Fibroblast of lung (primary cell): ENCODE results near the gene ATPAF2. TPM values are rescaled to one million over a fixed set of nuclear protein-coding genes. Genes with fewer than 3 reads are reported as not detected.

Source experiments
- DNase-seq, 2 donors: peaks; one replicate each; pipeline versions ENCODE4 v3.0.0 to v3.0.0-alpha.2; 2010; ENCODE audit warnings: low read depth in 2 of 2
- H2AFZ ChIP-seq: 2 replicates; pipeline ENCODE4 v1.5.1; 2012; ENCODE audit warnings: low read length, control low read depth, inconsistent platforms
- H3K27ac ChIP-seq: 2 replicates; pipeline ENCODE4 v1.5.1; 2011; ENCODE audit warnings: low read length, control low read depth; ENCODE audit not compliant: insufficient read depth
- H3K27me3 ChIP-seq: 2 replicates; pipeline ENCODE4 v1.5.1; 2011; ENCODE audit warnings: mild to moderate bottlenecking, low read length; ENCODE audit not compliant: control insufficient read depth, insufficient read depth
- H3K36me3 ChIP-seq: 2 replicates; pipeline ENCODE4 v1.5.1; 2011; ENCODE audit warnings: low read length; ENCODE audit not compliant: control insufficient read depth, insufficient read depth
- H3K4me1 ChIP-seq: 2 replicates; pipeline ENCODE4 v1.5.1; 2011; ENCODE audit warnings: low read length; ENCODE audit not compliant: control insufficient read depth, insufficient read depth; ENCODE audit errors: extremely low read depth
- H3K4me2 ChIP-seq: 2 replicates; pipeline ENCODE4 v1.5.1; 2011; ENCODE audit warnings: low read length, control low read depth; ENCODE audit not compliant: insufficient read depth; ENCODE audit errors: extremely low read depth
- H3K4me3 ChIP-seq, 4 experiments: fragments of 200-600 bp in 1 of 4; sonication (generic) in 1 of 4; replicated peaks in 1 of 4; 2 replicates each; pipeline ENCODE4 v1.5.1; 2011 to 2016; ENCODE audit warnings: low read length in 4 of 4, low read depth in 3 of 4, mild to moderate bottlenecking in 3 of 4, control low read depth in 2 of 4, inconsistent platforms in 1 of 4, mixed read lengths in 1 of 4; ENCODE audit not compliant: insufficient read depth in 1 of 4; ENCODE audit errors: control extremely low read depth in 1 of 4
- H3K79me2 ChIP-seq: 2 replicates; pipeline ENCODE4 v1.5.1; 2012; ENCODE audit warnings: mild to moderate bottlenecking, low read length, inconsistent platforms; ENCODE audit not compliant: control insufficient read depth, insufficient read depth
- H3K9ac ChIP-seq: 2 replicates; pipeline ENCODE4 v1.5.1; 2011; ENCODE audit warnings: mild to moderate bottlenecking, low read length, control low read depth; ENCODE audit not compliant: insufficient read depth
- H3K9me3 ChIP-seq: 2 replicates; pipeline ENCODE4 v1.5.1; 2012; ENCODE audit warnings: low read depth, low read length; ENCODE audit not compliant: control insufficient read depth, insufficient read depth
- H4K20me1 ChIP-seq: 2 replicates; pipeline ENCODE4 v1.5.1; 2011; ENCODE audit warnings: low read length; ENCODE audit not compliant: control insufficient read depth, insufficient read depth; ENCODE audit errors: extremely low read depth
- CTCF ChIP-seq, 2 donors: IDR thresholded peaks in 1 of 2; conservative IDR thresholded peaks in 1 of 2; 1 replicate in 1 of 2; 2 replicates in 1 of 2; pipeline ENCODE4 v1.5.1; 2011 to 2012; ENCODE audit warnings: low read length in 2 of 2, control low read depth in 1 of 2, inconsistent platforms in 1 of 2, low read depth in 1 of 2, mild to moderate bottlenecking in 1 of 2
- EZH2 ChIP-seq: IDR thresholded peaks from 2 replicates; pipeline ENCODE4 v1.5.1; 2012; ENCODE audit warnings: low read length, control low read depth, mild to moderate bottlenecking; ENCODE audit errors: missing control alignments
- polyA plus RNA-seq, 2 donors: library from polyadenylated mRNA; depleted of rRNA in 1 of 2; stranded (reverse) in 1 of 2; unstranded in 1 of 2; fragments of >200 nt; gene quantifications; 2 replicates each; pipeline ENCODE4 v1.2.1, GENCODE V29; 2011 to 2012; ENCODE audit warnings: missing spikeins in 1 of 2
- total RNA-seq: library from RNA; depleted of rRNA; stranded (reverse); fragments of >200 nt; gene quantifications from 2 replicates; pipeline ENCODE4 v1.2.1, GENCODE V29; 2014

ATPAF2 gene
- total and polyA plus RNA-seq, 2 donors (not counting 1 experiment from before 2014, with no cell fraction given): 11.6 to 12.6 TPM

GRCh38 chr17:17983376-17983775 lies 55.6 kb downstream of the ATPAF2 start:
- H3K4me1 ChIP-seq: no peaks in the 10 kb centered on the region
- TF ChIP-seq CTCF (conservative IDR thresholded peaks at IDR 0.05 in 1 of 2, IDR thresholded peaks at IDR 0.05 in 1 of 2; ENCODE audit: low read depth in 1 of 2, low read length in 2 of 2) (no peak), EZH2 (no peak)
- no peaks in the 10 kb centered on the region for H3K79me2 ChIP-seq
- no peaks in the 10 kb centered on the region for H3K9me3 ChIP-seq
- H3K27ac ChIP-seq: no peak overlapping the region
- no peaks in the 10 kb centered on the region for H4K20me1 ChIP-seq
- H3K4me2 ChIP-seq: no peak overlapping the region
- no peak for DNase-seq
- H2AFZ ChIP-seq: no peak overlapping the region
- no peak overlapping the region for H3K9ac ChIP-seq
- H3K36me3 ChIP-seq: no peaks in the 10 kb centered on the region
- H3K4me3 ChIP-seq: no peak overlapping the region
- no peaks in the 10 kb centered on the region for H3K27me3 ChIP-seq

- DNase-seq: no peak
- Histone ChIP-seq H3K4me3 (no peak overlapping the region), H3K9ac (no peak overlapping the region), H2AFZ (no peak overlapping the region), H3K36me3 (no peaks in the 10 kb centered on the region), H3K79me2 (no peaks in the 10 kb centered on the region), H3K4me2 (no peak overlapping the region), H3K9me3 (no peaks in the 10 kb centered on the region), H3K27ac (no peak overlapping the region), H4K20me1 (no peaks in the 10 kb centered on the region), H3K27me3 (no peaks in the 10 kb centered on the region), H3K4me1 (no peaks in the 10 kb centered on the region)
- TF ChIP-seq EZH2 (no peak), CTCF (conservative IDR thresholded peaks at IDR 0.05 in 1 of 2, IDR thresholded peaks at IDR 0.05 in 1 of 2; ENCODE audit: low read depth in 1 of 2, low read length in 2 of 2) (no peak)
Observed at GRCh38 chr17:17982801-17983200, 56.2 kb downstream of the ATPAF2 start.

GRCh38 chr17:17981330-17981729 lies 57.6 kb downstream of the ATPAF2 start:
- TF ChIP-seq EZH2 (no peak), CTCF (conservative IDR thresholded peaks at IDR 0.05 in 1 of 2, IDR thresholded peaks at IDR 0.05 in 1 of 2; ENCODE audit: low read depth in 1 of 2, low read length in 2 of 2) (no peak)
- no peak overlapping the region for H2AFZ ChIP-seq
- no peak overlapping the region for H3K9ac ChIP-seq
- no peak overlapping the region for H3K4me2 ChIP-seq
- H3K9me3 ChIP-seq: no peaks in the 10 kb centered on the region
- DNase-seq: no peak
- no peaks in the 10 kb centered on the region for H3K36me3 ChIP-seq
- no peaks in the 10 kb centered on the region for H3K27me3 ChIP-seq
- no peak overlapping the region for H3K4me3 ChIP-seq
- no peaks in the 10 kb centered on the region for H4K20me1 ChIP-seq
- H3K4me1 ChIP-seq: no peaks in the 10 kb centered on the region
- no peaks in the 10 kb centered on the region for H3K79me2 ChIP-seq
- H3K27ac ChIP-seq: no peak overlapping the region
